Endothelial cell of umbilical vein (primary cell): Measurements from ENCODE around the gene MBL2. TPM values are rescaled to one million over a fixed set of nuclear protein-coding genes. Genes with fewer than 3 reads are reported as not detected.

Source experiments
- BruUV-seq: library from RNA; stranded (reverse); fragments of 400-500 nt; replicated peaks from 2 replicates; lab custom pipeline; 2021; lab: Mats Ljungman, UMichigan
- CTCF ChIA-PET: fragments of 300-600, 350-600 bp; sonication (Branson Sonifier 250); formaldehyde crosslinking; loops from one replicate; lab custom pipeline; 2021; ENCODE audit warnings: antibody characterized with exemption, inconsistent platforms; lab: Charles Lee
- POLR2A ChIA-PET: fragments of 300-600, 350-600 bp; sonication (Branson Sonifier 250); formaldehyde crosslinking; loops from one replicate; lab custom pipeline; 2021; ENCODE audit warnings: antibody characterized with exemption, inconsistent platforms; lab: Charles Lee
- DNase-seq: peaks from one replicate; pipeline ENCODE4 v3.0.0-alpha.2; 2011; ENCODE audit warnings: low read depth, low spot score
- FAIRE-seq: peaks from 2 replicates; lab custom pipeline; 2011; peaks lifted over from hg19 to GRCh38; lab: Jason Lieb, UNC
- H2AFZ ChIP-seq: 2 replicates; pipeline ENCODE4 v1.6.0; 2012; ENCODE audit warnings: low read depth, low read length, control low read depth, inconsistent platforms
- H3K27ac ChIP-seq: 2 replicates; pipeline ENCODE4 v1.5.1; 2011; ENCODE audit warnings: low read depth, mild to moderate bottlenecking, control low read depth, low read length, moderate library complexity; ENCODE audit not compliant: insufficient read depth
- H3K27me3 ChIP-seq, 2 experiments: 2 replicates each; pipeline versions ENCODE4 v1.6.0 to v1.6.1; 2011; ENCODE audit warnings: low read length in 2 of 2, mixed read lengths in 1 of 2; ENCODE audit not compliant: control insufficient read depth in 2 of 2, insufficient read depth in 2 of 2
- H3K36me3 ChIP-seq, 2 experiments: 2 replicates in 1 of 2; 3 replicates in 1 of 2; pipeline ENCODE4 v1.5.1; 2011; ENCODE audit warnings: low read length in 2 of 2, mild to moderate bottlenecking in 1 of 2, moderate library complexity in 1 of 2; ENCODE audit not compliant: control insufficient read depth in 2 of 2, insufficient read depth in 2 of 2; ENCODE audit errors: extremely low read depth in 1 of 2
- H3K4me1 ChIP-seq: 3 replicates; pipeline ENCODE4 v1.5.1; 2011; ENCODE audit warnings: mild to moderate bottlenecking, low read length; ENCODE audit not compliant: control insufficient read depth, insufficient read depth; ENCODE audit errors: extremely low read depth
- H3K4me2 ChIP-seq: 2 replicates; pipeline ENCODE4 v1.6.1; 2011; ENCODE audit warnings: low read length, control low read depth, mixed read lengths; ENCODE audit not compliant: insufficient read depth
- H3K4me3 ChIP-seq, 3 experiments: fragments of 200-600 bp in 1 of 3; sonication (generic), shearing (Covaris generic) in 1 of 3; replicated peaks in 1 of 3; 2 replicates each; pipeline ENCODE4 v1.5.1; 2011 to 2016; ENCODE audit warnings: control low read depth in 3 of 3, low read length in 3 of 3, mild to moderate bottlenecking in 2 of 3, inconsistent platforms in 1 of 3, low read depth in 1 of 3, moderate library complexity in 1 of 3; ENCODE audit not compliant: insufficient read depth in 1 of 3
- H3K79me2 ChIP-seq: 2 replicates; pipeline ENCODE4 v1.6.0; 2012; ENCODE audit warnings: low read length, inconsistent platforms; ENCODE audit not compliant: control insufficient read depth, insufficient read depth
- H3K9ac ChIP-seq: replicated peaks from 2 replicates; pipeline ENCODE3; 2011; ENCODE audit warnings: low read length, control low read depth; ENCODE audit not compliant: insufficient read depth; ENCODE audit errors: extremely low read depth
- H3K9me1 ChIP-seq: replicated peaks from 3 replicates; pipeline ENCODE4 v1.6.0; 2011; ENCODE audit warnings: mild to moderate bottlenecking, low read length; ENCODE audit not compliant: control insufficient read depth, insufficient read depth; ENCODE audit errors: extremely low read depth
- H3K9me3 ChIP-seq: replicated peaks from 2 replicates; pipeline ENCODE4 v1.5.1; 2012; ENCODE audit warnings: low read length, inconsistent platforms; ENCODE audit not compliant: control insufficient read depth, insufficient read depth
- H4K20me1 ChIP-seq: replicated peaks from 2 replicates; pipeline ENCODE3; 2011; ENCODE audit warnings: mild to moderate bottlenecking, low read length; ENCODE audit not compliant: control insufficient read depth, insufficient read depth; ENCODE audit errors: extremely low read depth
- CTCF ChIP-seq, 2 donors: IDR thresholded peaks; 1 replicate in 1 of 2; 2 replicates in 1 of 2; pipeline ENCODE4 v1.5.1; 2011; ENCODE audit warnings: low read length in 2 of 2, mild to moderate bottlenecking in 2 of 2, moderate library complexity in 2 of 2, control low read depth in 1 of 2, inconsistent platforms in 1 of 2, low read depth in 1 of 2; ENCODE audit not compliant: insufficient read depth in 1 of 2; ENCODE audit errors: extremely low read depth in 1 of 2
- EZH2 ChIP-seq: IDR thresholded peaks from 2 replicates; pipeline ENCODE4 v1.6.1; 2012; ENCODE audit warnings: borderline replicate concordance, low read depth, mild to moderate bottlenecking, moderate library complexity, low read length, inconsistent platforms; ENCODE audit not compliant: severe bottlenecking
- FOS ChIP-seq: IDR thresholded peaks from 2 replicates; pipeline ENCODE4 v1.6.1; 2011; ENCODE audit warnings: mild to moderate bottlenecking, low read length, moderate library complexity, borderline replicate concordance; ENCODE audit not compliant: insufficient read depth
- GATA2 ChIP-seq: IDR thresholded peaks from 2 replicates; pipeline ENCODE4 v1.7.0; 2011; ENCODE audit warnings: low read depth, mild to moderate bottlenecking, moderate library complexity, mixed read lengths, low read length; ENCODE audit not compliant: insufficient read length, insufficient read depth
- JUN ChIP-seq: IDR thresholded peaks from 2 replicates; pipeline ENCODE4 v1.6.1; 2011; ENCODE audit warnings: borderline replicate concordance, low read depth; ENCODE audit not compliant: insufficient read length, insufficient read depth
- MAX ChIP-seq: IDR thresholded peaks from 2 replicates; pipeline ENCODE4 v1.6.1; 2011; ENCODE audit not compliant: insufficient read depth, insufficient read length
- MYC ChIP-seq: IDR thresholded peaks from one replicate; pipeline ENCODE4 v1.6.1; 2011; ENCODE audit warnings: mild to moderate bottlenecking, low read depth, low read length
- POLR2A ChIP-seq: IDR thresholded peaks from 2 replicates; pipeline ENCODE4 v1.6.1; 2012; ENCODE audit warnings: low read depth, mild to moderate bottlenecking, control low read depth, low read length
- POLR2AphosphoS5 ChIP-seq: IDR thresholded peaks from 2 replicates; pipeline ENCODE4 v1.6.1; 2012; ENCODE audit warnings: low read depth, mild to moderate bottlenecking, control low read depth, low read length, moderate library complexity; ENCODE audit not compliant: insufficient read depth
- dilution Hi-C: fragments of 300-500 bp; cut with MboI; formaldehyde crosslinking; loops from one replicate; pipeline ENCODE4 v1.15.0; 2019; ENCODE audit warnings: low sequenced_read_pairs; ENCODE audit not compliant: extremely low pct_ligation_motif_present
- intact Hi-C: fragments of 100-400 bp; cut with micrococcal nuclease; formaldehyde crosslinking; loops from one replicate; pipeline ENCODE4 v1.10.0; 2022
- polyA plus RNA-seq, 4 experiments: library from polyadenylated mRNA; depleted of rRNA in 3 of 4; stranded (reverse) in 3 of 4; unstranded in 1 of 4; fragments of >200 nt; gene quantifications; 2 replicates each; pipeline versions ENCODE4 v1.2.1 to v1.2.3, GENCODE V29; 2011 to 2012; ENCODE audit warnings: missing spikeins in 1 of 4
- total RNA-seq: library from RNA; stranded (reverse); gene quantifications from 2 replicates; pipeline ENCODE4 v1.2.3, GENCODE V29; 2021

The MBL2 gene
- total and polyA plus RNA-seq, 2 donors (not counting 3 experiments of a cell fraction or from before 2014, with no cell fraction given): not detected

- no peak overlapping the region for H3K4me2 ChIP-seq
- CTCF ChIA-PET: interaction anchor here (1.1 kb wide), 1 partner anchor 11 kb away, joined by 3 read pairs; no protein-coding TSS in a partner anchor
- dilution Hi-C loops: no loop called here
Observed at GRCh38 chr10:52757773-52758172, 14.8 kb downstream of the MBL2 start.

GRCh38 chr10:52756966-52757365 is 15.6 kb downstream of the MBL2 start:
- H3K27ac ChIP-seq: no peak overlapping the region
- peaks cover 11 to 21% of the 10 kb centered on the region in 2 experiments for H3K27me3 ChIP-seq
- BruUV-seq: no TSS peak
- TF ChIP-seq POLR2AphosphoS5 (no peak), MAX (no peak), POLR2A (no peak), MYC (no peak), JUN (no peak), CTCF (IDR thresholded peaks at IDR 0.05; ENCODE audit: extremely low read depth in 1 of 2, insufficient read depth in 1 of 2, low read depth in 1 of 2, low read length in 2 of 2) (no peak), FOS (no peak), EZH2 (no peak), GATA2 (no peak)
- CTCF ChIA-PET: no interaction called here
- H3K4me3 ChIP-seq: no peak overlapping the region
- no peak for FAIRE-seq
- POLR2A ChIA-PET: no interaction called here
- no peak overlapping the region for H3K9ac ChIP-seq
- no peaks in the 10 kb centered on the region for H3K4me1 ChIP-seq
- no peaks in the 10 kb centered on the region for H3K9me3 ChIP-seq
- intact Hi-C loops: no loop called here
- dilution Hi-C loops: no loop called here
- H3K79me2 ChIP-seq: no peaks in the 10 kb centered on the region
- no peaks in the 10 kb centered on the region for H3K36me3 ChIP-seq
- H3K4me2 ChIP-seq: no peak overlapping the region
- H2AFZ ChIP-seq: no peak overlapping the region
- DNase-seq: no peak
- H4K20me1 ChIP-seq: no peaks in the 10 kb centered on the region
- H3K9me1 ChIP-seq: no peaks in the 10 kb centered on the region

More at GRCh38 chr10:52757773-52758172, 14.8 kb downstream of the MBL2 start:
- Histone ChIP-seq H2AFZ (no peak overlapping the region), H3K4me3 (no peak overlapping the region), H3K9me3 (no peaks in the 10 kb centered on the region), H3K27ac (no peak overlapping the region), H3K27me3 (peaks cover 11 to 21% of the 10 kb centered on the region in 2 experiments), H3K9me1 (no peaks in the 10 kb centered on the region), H3K9ac (no peak overlapping the region), H3K79me2 (no peaks in the 10 kb centered on the region), H4K20me1 (no peaks in the 10 kb centered on the region), H3K4me1 (no peaks in the 10 kb centered on the region), H3K36me3 (no peaks in the 10 kb centered on the region)
- POLR2A ChIA-PET: no interaction called here
- DNase-seq (no peak), FAIRE-seq (no peak)
- TF ChIP-seq GATA2 (no peak), MYC (no peak), MAX (no peak)
- no TSS peak for BruUV-seq
- intact Hi-C loops: no loop called here
